Measurements from ENCODE around the gene TMPRSS9. TPM values are rescaled to one million over a fixed set of nuclear protein-coding genes. Genes with fewer than 3 reads are reported as not detected.

Gene TMPRSS9
- polyA plus RNA-seq, 3 donors, result 0.12 to 0.30 TPM; not detected in 1

DNA sequence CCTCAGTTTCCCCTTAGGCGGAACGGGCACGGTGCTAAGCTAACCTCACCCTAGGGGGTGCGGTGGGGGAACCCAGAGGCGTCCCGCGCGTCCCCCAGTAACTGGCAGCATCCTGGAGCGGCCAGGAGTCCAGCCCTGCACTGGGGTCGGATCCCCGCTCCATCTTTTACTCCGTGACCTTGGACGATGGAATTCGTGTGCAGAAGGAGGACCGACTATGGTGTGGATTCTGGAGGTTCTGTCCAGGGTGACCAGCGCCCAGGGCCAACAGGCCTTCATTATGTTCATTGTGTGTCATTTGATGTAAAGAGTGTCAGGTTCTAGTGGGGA, 31.0 kb upstream of the TMPRSS9 start:
- H2AFZ ChIP-seq (ENCODE audit: insufficient read depth, low read depth, low read length, poor library complexity, severe bottlenecking), result peak overlapping the region; percentile 98
- peaks cover 81% of the 10 kb centered on the region for H3K79me2 ChIP-seq (ENCODE audit: insufficient read depth, low read length)
- H3K4me3 ChIP-seq (replicated peaks in 1 of 3; ENCODE audit: low read depth in 2 of 3, low read length in 3 of 3), result peak overlapping the region; percentile 82 to 97 (median 92)

DNA sequence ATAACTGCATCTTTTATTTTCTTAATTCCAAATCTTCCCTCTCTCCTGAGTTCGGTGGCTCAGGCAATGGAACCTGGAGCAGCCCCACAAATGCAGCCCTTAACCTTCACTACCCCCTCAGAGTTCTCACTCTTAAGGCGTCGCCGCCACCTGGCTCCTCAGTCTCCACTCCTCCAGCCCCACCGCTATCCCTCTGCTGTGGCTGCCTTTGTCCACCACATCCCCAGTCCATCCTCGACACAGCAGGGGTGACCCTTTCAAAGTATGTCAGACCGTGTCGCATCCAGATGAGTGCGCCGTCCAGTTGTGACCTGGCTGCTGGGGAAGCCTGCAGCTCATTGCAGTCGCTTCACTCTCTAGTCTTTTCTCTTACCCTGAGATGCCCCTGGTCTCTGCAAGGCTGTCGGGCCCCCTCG, 30.6 kb upstream of the TMPRSS9 start:
- Histone ChIP-seq H4K20me1 (ENCODE audit: insufficient read depth, low read length) (peaks cover 35% of the 10 kb centered on the region), H3K9me3 (replicated peaks in 1 of 2; ENCODE audit: control insufficient read depth in 1 of 2, insufficient read depth in 1 of 2, low read length in 2 of 2) (no peaks in the 10 kb centered on the region), H3K4me2 (replicated peaks; ENCODE audit: extremely low read depth, low read length, poor library complexity, severe bottlenecking) (peak overlapping the region; percentile 99), H3K79me2 (ENCODE audit: insufficient read depth, low read length) (peaks cover 83% of the 10 kb centered on the region), H3K36me3 (replicated peaks in 1 of 2; ENCODE audit: control insufficient read depth in 1 of 2, insufficient read depth in 2 of 2, low read length in 2 of 2) (peaks cover 15 to 16% of the 10 kb centered on the region in 2 donors), H3K27ac (ENCODE audit: low read depth in 1 of 2, low read length in 2 of 2) (peak overlapping the region in 1 of 2 donors; percentile 80), H2AFZ (ENCODE audit: insufficient read depth, low read depth, low read length, poor library complexity, severe bottlenecking) (no peak overlapping the region), H3K27me3 (ENCODE audit: control insufficient read depth in 2 of 2, insufficient read depth in 2 of 2, low read length in 2 of 2) (no peaks in the 10 kb centered on the region), H3K4me3 (replicated peaks in 1 of 3; ENCODE audit: low read depth in 2 of 3, low read length in 3 of 3) (peak overlapping the region in 2 of 3 experiments; percentile 82 to 97), H3K4me1 (ENCODE audit: control insufficient read depth in 1 of 2, insufficient read depth in 2 of 2, low read length in 2 of 2) (peaks cover 34 to 55% of the 10 kb centered on the region in 2 donors), H3K9ac (ENCODE audit: insufficient read depth, low read length, poor library complexity, severe bottlenecking) (peak overlapping the region; percentile 83)
- no peak for DNase-seq
- intact Hi-C loops (cut with micrococcal nuclease), result loop anchor here in 1 of 2 donors (5.0 kb wide), 3 partner anchors 57 to 92 kb away; partner anchors contain the start of genes PLEKHJ1 and SF3A2
- H3K27me3 Mint-ChIP-seq (ENCODE audit: low read depth in 3 of 3), result peaks cover 0 to 10% (median 0%) of the 10 kb centered on the region in 3 donors
- peak overlapping the region; percentile 86 to 100 for H3K4me3 Mint-ChIP-seq
- WGBS (ENCODE audit: insufficient coverage), result 83% methylated on average over 10 of the region's 13 CpGs
- H3K36me3 Mint-ChIP-seq, result peaks cover 12 to 28% of the 10 kb centered on the region in 2 donors
- peaks cover 0 to 2% (median 0%) of the 10 kb centered on the region in 7 donors for H3K9me3 Mint-ChIP-seq
- H3K27ac Mint-ChIP-seq, result peak overlapping the region in 4 of 7 donors; percentile 39 to 80 (median 55)
- TF ChIP-seq, protein P1, sequence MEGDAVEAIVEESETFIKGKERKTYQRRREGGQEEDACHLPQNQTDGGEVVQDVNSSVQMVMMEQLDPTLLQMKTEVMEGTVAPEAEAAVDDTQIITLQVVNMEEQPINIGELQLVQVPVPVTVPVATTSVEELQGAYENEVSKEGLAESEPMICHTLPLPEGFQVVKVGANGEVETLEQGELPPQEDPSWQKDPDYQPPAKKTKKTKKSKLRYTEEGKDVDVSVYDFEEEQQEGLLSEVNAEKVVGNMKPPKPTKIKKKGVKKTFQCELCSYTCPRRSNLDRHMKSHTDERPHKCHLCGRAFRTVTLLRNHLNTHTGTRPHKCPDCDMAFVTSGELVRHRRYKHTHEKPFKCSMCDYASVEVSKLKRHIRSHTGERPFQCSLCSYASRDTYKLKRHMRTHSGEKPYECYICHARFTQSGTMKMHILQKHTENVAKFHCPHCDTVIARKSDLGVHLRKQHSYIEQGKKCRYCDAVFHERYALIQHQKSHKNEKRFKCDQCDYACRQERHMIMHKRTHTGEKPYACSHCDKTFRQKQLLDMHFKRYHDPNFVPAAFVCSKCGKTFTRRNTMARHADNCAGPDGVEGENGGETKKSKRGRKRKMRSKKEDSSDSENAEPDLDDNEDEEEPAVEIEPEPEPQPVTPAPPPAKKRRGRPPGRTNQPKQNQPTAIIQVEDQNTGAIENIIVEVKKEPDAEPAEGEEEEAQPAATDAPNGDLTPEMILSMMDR (IDR thresholded peaks at IDR 0.05), result no peak
- peaks cover 69% of the 10 kb centered on the region for H3K4me1 Mint-ChIP-seq

More for the DNA sequence above, 31.0 kb upstream of the TMPRSS9 start:
- Histone ChIP-seq H3K27me3 (ENCODE audit: control insufficient read depth in 2 of 2, insufficient read depth in 2 of 2, low read length in 2 of 2) (no peaks in the 10 kb centered on the region), H3K9me3 (replicated peaks in 1 of 2; ENCODE audit: control insufficient read depth in 1 of 2, insufficient read depth in 1 of 2, low read length in 2 of 2) (no peaks in the 10 kb centered on the region), H3K4me2 (replicated peaks; ENCODE audit: extremely low read depth, low read length, poor library complexity, severe bottlenecking) (peak overlapping the region; percentile 99), H3K27ac (ENCODE audit: low read depth in 1 of 2, low read length in 2 of 2) (peak overlapping the region in 1 of 2 donors; percentile 80), H3K36me3 (replicated peaks in 1 of 2; ENCODE audit: control insufficient read depth in 1 of 2, insufficient read depth in 2 of 2, low read length in 2 of 2) (peaks cover 19% of the 10 kb centered on the region in 2 donors), H3K4me1 (ENCODE audit: control insufficient read depth in 1 of 2, insufficient read depth in 2 of 2, low read length in 2 of 2) (peaks cover 34 to 55% of the 10 kb centered on the region in 2 donors), H3K9ac (ENCODE audit: insufficient read depth, low read length, poor library complexity, severe bottlenecking) (peak overlapping the region; percentile 83), H4K20me1 (ENCODE audit: insufficient read depth, low read length) (peaks cover 34% of the 10 kb centered on the region)
- H3K36me3 Mint-ChIP-seq, result peaks cover 16 to 29% of the 10 kb centered on the region in 2 donors
- TF ChIP-seq, protein P1 (IDR thresholded peaks at IDR 0.05), result no peak
- H3K27me3 Mint-ChIP-seq (ENCODE audit: low read depth in 3 of 3), result peaks cover 0 to 10% (median 0%) of the 10 kb centered on the region in 3 donors
- no peak for DNase-seq
- intact Hi-C loops (cut with micrococcal nuclease), result loop anchor here in 1 of 2 donors (5.0 kb wide), 3 partner anchors 57 to 92 kb away; partner anchors contain the start of genes PLEKHJ1 and SF3A2
- peak overlapping the region; percentile 86 to 100 for H3K4me3 Mint-ChIP-seq
- WGBS (ENCODE audit: insufficient coverage), result 7% methylated on average over 8 of the region's 16 CpGs
- H3K27ac Mint-ChIP-seq, result peak overlapping the region; percentile 39 to 80 (median 65)
- H3K4me1 Mint-ChIP-seq, result peaks cover 69% of the 10 kb centered on the region
- H3K9me3 Mint-ChIP-seq, result peaks cover 0 to 2% (median 0%) of the 10 kb centered on the region in 7 donors
